Measurements from ENCODE around the gene KRTCAP3. TPM values are rescaled to one million over a fixed set of nuclear protein-coding genes. Genes with fewer than 3 reads are reported as not detected.

The KRTCAP3 gene
- total RNA-seq, 1 experiment from 2014 or later, result 47.8 TPM

DNA sequence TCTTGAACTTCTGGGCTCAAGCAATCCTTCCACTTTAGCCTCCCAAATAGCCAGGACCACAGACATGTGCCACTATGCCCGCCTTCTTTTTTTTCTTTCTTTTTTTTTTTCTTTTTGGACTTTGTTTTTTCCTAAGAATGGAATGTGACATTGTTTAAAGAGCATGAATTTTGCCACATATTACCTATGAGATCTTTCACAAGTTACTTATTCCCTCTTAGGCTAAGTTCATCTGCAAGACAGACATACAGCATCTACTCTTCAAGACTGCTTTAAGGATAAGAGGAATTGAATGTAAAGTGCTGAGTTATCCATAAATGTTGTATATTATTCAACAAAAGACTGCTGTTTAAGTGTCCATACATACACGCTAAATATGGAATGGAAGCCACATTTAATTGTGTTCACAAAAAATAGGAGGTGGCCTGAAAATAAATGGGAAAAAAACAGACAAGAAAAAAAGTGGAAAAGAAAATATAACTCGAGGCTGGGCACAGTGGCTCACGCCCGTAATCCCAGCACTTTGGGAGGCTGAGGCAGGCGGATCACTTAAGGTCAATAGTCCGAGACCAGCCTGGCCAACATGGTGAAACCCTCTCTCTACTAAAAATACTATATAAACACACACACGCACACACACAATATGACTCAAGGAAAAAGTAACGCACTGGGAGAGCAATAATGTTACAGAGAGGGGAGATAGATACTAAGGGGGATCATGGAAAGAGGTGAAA is 29.6 kb upstream of the KRTCAP3 start:
- Mint-ChIP-seq H3K36me3 (ENCODE audit: insufficient read depth, unreplicated experiment) (peaks cover 19% of the 10 kb centered on the region), H3K4me3 (ENCODE audit: unreplicated experiment) (no peak overlapping the region), H3K27ac (ENCODE audit: unreplicated experiment) (peak overlapping the region; percentile 23), H3K27me3 (ENCODE audit: insufficient read depth, unreplicated experiment) (no peaks in the 10 kb centered on the region), H3K4me1 (ENCODE audit: low read depth, unreplicated experiment) (peaks cover 27% of the 10 kb centered on the region), H3K9me3 (ENCODE audit: unreplicated experiment) (no peaks in the 10 kb centered on the region)
- no TSS peak for BruUV-seq (replicated peaks)
- TF ChIP-seq, protein P1, sequence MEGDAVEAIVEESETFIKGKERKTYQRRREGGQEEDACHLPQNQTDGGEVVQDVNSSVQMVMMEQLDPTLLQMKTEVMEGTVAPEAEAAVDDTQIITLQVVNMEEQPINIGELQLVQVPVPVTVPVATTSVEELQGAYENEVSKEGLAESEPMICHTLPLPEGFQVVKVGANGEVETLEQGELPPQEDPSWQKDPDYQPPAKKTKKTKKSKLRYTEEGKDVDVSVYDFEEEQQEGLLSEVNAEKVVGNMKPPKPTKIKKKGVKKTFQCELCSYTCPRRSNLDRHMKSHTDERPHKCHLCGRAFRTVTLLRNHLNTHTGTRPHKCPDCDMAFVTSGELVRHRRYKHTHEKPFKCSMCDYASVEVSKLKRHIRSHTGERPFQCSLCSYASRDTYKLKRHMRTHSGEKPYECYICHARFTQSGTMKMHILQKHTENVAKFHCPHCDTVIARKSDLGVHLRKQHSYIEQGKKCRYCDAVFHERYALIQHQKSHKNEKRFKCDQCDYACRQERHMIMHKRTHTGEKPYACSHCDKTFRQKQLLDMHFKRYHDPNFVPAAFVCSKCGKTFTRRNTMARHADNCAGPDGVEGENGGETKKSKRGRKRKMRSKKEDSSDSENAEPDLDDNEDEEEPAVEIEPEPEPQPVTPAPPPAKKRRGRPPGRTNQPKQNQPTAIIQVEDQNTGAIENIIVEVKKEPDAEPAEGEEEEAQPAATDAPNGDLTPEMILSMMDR (IDR thresholded peaks at IDR 0.05; ENCODE audit: insufficient read depth in 1 of 2, low read depth in 1 of 2, low read length in 1 of 2, severe bottlenecking in 1 of 2, unreplicated experiment in 1 of 2), result no peak
- Histone ChIP-seq H3K27me3 (replicated peaks; ENCODE audit: control insufficient read depth, insufficient read depth, low read length) (no peaks in the 10 kb centered on the region), H3K9me3 (no peaks in the 10 kb centered on the region), H3K36me3 (ENCODE audit: control insufficient read depth, insufficient read depth, low read length) (no peaks in the 10 kb centered on the region), H3K4me1 (peaks cover 26% of the 10 kb centered on the region), H3K4me3 (ENCODE audit: low read depth, low read length) (no peak overlapping the region)
- CTCF ChIA-PET, result no interaction called here
- DNase-seq, result no peak
- POLR2A ChIA-PET, result no interaction called here
- intact Hi-C loops (cut with micrococcal nuclease; ENCODE audit: unreplicated experiment), result no loop called here

GRCh38 chr2:27416151-27416550 is 26.0 kb upstream of the KRTCAP3 start:
- peaks cover 16% of the 10 kb centered on the region; the same call in 1 of the 2 replicates for H3K4me1 ChIP-seq
- BruUV-seq (replicated peaks), result no TSS peak
- peaks cover 5% of the 10 kb centered on the region for H3K36me3 Mint-ChIP-seq (ENCODE audit: insufficient read depth, unreplicated experiment)
- CTCF ChIA-PET, result no interaction called here
- TF ChIP-seq, protein P1 (IDR thresholded peaks at IDR 0.05; ENCODE audit: insufficient read depth in 1 of 2, low read depth in 1 of 2, low read length in 1 of 2, severe bottlenecking in 1 of 2, unreplicated experiment in 1 of 2), result no peak
- no peaks in the 10 kb centered on the region for H3K27me3 ChIP-seq (replicated peaks; ENCODE audit: control insufficient read depth, insufficient read depth, low read length)
- POLR2A ChIA-PET, result no interaction called here
- H3K4me3 ChIP-seq (ENCODE audit: low read depth, low read length), result no peak overlapping the region
- intact Hi-C loops (cut with micrococcal nuclease; ENCODE audit: unreplicated experiment), result no loop called here
- H3K27me3 Mint-ChIP-seq (ENCODE audit: insufficient read depth, unreplicated experiment), result no peaks in the 10 kb centered on the region
- no peaks in the 10 kb centered on the region for H3K9me3 ChIP-seq
- H3K4me3 Mint-ChIP-seq (ENCODE audit: unreplicated experiment), result no peak overlapping the region
- no peaks in the 10 kb centered on the region for H3K36me3 ChIP-seq (ENCODE audit: control insufficient read depth, insufficient read depth, low read length)
- no peak overlapping the region for H3K27ac Mint-ChIP-seq (ENCODE audit: unreplicated experiment)
- no peaks in the 10 kb centered on the region for H3K9me3 Mint-ChIP-seq (ENCODE audit: unreplicated experiment)
- DNase-seq, result no peak
- H3K4me1 Mint-ChIP-seq (ENCODE audit: low read depth, unreplicated experiment), result peaks cover 20% of the 10 kb centered on the region

DNA sequence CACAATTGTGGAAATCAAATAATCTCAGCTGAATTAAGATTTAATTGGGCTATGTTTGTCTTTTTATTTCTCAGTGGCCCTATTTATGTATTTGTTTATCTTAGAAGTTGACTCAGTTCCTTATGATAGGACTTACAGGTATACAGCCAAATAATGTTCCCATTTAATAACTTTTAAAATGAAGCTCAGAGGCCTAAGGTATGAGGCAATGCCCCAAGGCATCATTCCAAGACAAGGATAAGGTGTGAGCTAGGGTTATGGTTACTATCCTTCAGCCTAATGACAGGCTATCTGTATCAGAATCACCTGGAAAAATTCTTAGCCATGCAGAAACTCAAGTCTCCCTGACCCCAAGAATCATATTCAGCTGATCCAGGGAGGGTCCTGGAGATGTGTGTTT is 21.2 kb upstream of the KRTCAP3 start:
- Histone ChIP-seq H3K4me1 (0 out of 2 replicates have a peak, but pooled peaks cover 8% of the 10 kb centered on the region), H3K27me3 (replicated peaks; ENCODE audit: control insufficient read depth, insufficient read depth, low read length) (no peaks in the 10 kb centered on the region), H3K4me3 (ENCODE audit: low read depth, low read length) (no peak overlapping the region), H3K36me3 (ENCODE audit: control insufficient read depth, insufficient read depth, low read length) (no peaks in the 10 kb centered on the region), H3K9me3 (no peaks in the 10 kb centered on the region)
- CTCF ChIA-PET, result no interaction called here
- H3K27me3 Mint-ChIP-seq (ENCODE audit: insufficient read depth, unreplicated experiment), result no peaks in the 10 kb centered on the region
- TF ChIP-seq, protein P1 (IDR thresholded peaks at IDR 0.05; ENCODE audit: insufficient read depth in 1 of 2, low read depth in 1 of 2, low read length in 1 of 2, severe bottlenecking in 1 of 2, unreplicated experiment in 1 of 2), result no peak
- no peaks in the 10 kb centered on the region for H3K9me3 Mint-ChIP-seq (ENCODE audit: unreplicated experiment)
- no peak overlapping the region for H3K4me3 Mint-ChIP-seq (ENCODE audit: unreplicated experiment)
- BruUV-seq (replicated peaks), result no TSS peak
- POLR2A ChIA-PET, result no interaction called here
- no peak overlapping the region for H3K27ac Mint-ChIP-seq (ENCODE audit: unreplicated experiment)
- H3K4me1 Mint-ChIP-seq (ENCODE audit: low read depth, unreplicated experiment), result no peaks in the 10 kb centered on the region
- no peak for DNase-seq
- no peaks in the 10 kb centered on the region for H3K36me3 Mint-ChIP-seq (ENCODE audit: insufficient read depth, unreplicated experiment)
- intact Hi-C loops (cut with micrococcal nuclease; ENCODE audit: unreplicated experiment), result no loop called here
